Neural progenitor cell (in vitro differentiated cells): ENCODE measurements around the gene TGFB2.

Experiments
- EZH2 ChIP-seq: fragments of 200-600 bp; sonication (generic); IDR thresholded peaks from 2 replicates; pipeline ENCODE4 v1.6.1; 2017; ENCODE audit warnings: antibody characterized with exemption, mild to moderate bottlenecking, moderate library complexity
- TF ChIP-seq, protein P1 (sequence below): fragments of 200-600 bp; sonication (generic); IDR thresholded peaks from 2 replicates; pipeline ENCODE4 v1.5.1; 2017; ENCODE audit warnings: antibody characterized with exemption, mild to moderate bottlenecking

DNA sequence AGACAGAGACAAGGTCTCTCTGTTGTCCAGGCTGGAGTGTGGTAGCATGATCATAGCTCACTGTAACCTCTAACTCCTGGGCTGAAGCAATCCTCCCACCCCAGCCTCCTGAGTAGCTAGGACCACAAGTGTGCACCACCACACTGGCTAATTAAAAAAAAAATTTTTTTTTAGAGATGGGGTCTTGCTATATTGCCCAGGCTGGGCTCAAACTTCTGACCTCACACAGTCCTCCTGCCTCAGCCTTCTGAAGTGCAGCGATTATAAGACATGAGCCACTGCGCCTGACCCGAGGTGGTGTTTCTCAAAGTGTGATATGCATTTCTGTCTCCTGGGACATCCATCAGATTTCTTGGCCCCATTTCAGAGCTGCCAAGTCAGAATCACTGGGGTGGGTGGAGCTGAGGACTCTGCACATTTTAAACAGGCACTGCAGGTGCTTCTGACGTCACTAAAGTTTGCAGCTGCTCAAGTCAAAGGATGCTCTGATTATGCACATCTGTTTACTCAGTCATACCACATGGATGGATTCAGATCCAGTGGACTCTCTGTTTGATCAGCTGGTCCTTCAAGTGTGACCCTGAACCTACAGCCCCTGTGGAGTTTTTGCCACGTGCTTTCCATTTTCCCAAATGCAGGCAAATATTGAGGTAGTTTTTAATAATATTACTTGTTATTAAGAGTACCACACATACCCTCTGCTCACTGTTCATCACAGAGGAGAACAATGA, 21.4 kb downstream of the TGFB2 start:
- TF ChIP-seq, protein P1, sequence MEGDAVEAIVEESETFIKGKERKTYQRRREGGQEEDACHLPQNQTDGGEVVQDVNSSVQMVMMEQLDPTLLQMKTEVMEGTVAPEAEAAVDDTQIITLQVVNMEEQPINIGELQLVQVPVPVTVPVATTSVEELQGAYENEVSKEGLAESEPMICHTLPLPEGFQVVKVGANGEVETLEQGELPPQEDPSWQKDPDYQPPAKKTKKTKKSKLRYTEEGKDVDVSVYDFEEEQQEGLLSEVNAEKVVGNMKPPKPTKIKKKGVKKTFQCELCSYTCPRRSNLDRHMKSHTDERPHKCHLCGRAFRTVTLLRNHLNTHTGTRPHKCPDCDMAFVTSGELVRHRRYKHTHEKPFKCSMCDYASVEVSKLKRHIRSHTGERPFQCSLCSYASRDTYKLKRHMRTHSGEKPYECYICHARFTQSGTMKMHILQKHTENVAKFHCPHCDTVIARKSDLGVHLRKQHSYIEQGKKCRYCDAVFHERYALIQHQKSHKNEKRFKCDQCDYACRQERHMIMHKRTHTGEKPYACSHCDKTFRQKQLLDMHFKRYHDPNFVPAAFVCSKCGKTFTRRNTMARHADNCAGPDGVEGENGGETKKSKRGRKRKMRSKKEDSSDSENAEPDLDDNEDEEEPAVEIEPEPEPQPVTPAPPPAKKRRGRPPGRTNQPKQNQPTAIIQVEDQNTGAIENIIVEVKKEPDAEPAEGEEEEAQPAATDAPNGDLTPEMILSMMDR: no peak
- no peak for TF ChIP-seq EZH2
